NCI-H2227 (cell line): ENCODE data around the gene DIP2C.
"Not testable (repeated sequence)": the region's sequence is repeated elsewhere in the genome, so short reads cannot be mapped to it uniquely, and the experiment has no call there.

ENCODE experiments used
- DNase-seq: peaks from one replicate; lab custom pipeline; 2025; ENCODE audit not compliant: unreplicated experiment; lab: John Stamatoyannopoulos, UW

DIP2C gene

GRCh38 chr10:425365-425764, 264.1 kb downstream of the DIP2C start:
- not testable (repeated sequence) for DNase-seq

- not testable (repeated sequence) for DNase-seq
These were observed 264.7 kb downstream of the DIP2C start for GRCh38 chr10:424724-425123.

- no peak for DNase-seq
These were observed 266.3 kb downstream of the DIP2C start for GRCh38 chr10:423178-423577.

- no peak for DNase-seq
These were observed 266.8 kb downstream of the DIP2C start for GRCh38 chr10:422675-423074.

GRCh38 chr10:422241-422640, 267.2 kb downstream of the DIP2C start:
- DNase-seq, result no peak

GRCh38 chr10:421170-421569, 268.3 kb downstream of the DIP2C start:
- no peak for DNase-seq

- DNase-seq, result no peak
These were observed 269.0 kb downstream of the DIP2C start for GRCh38 chr10:420154-421121.

- no peak for DNase-seq
These were observed 270.6 kb downstream of the DIP2C start for GRCh38 chr10:418894-419293.

- no peak for DNase-seq
These were observed 271.2 kb downstream of the DIP2C start for GRCh38 chr10:418226-418625.

GRCh38 chr10:416091-416515, 273.4 kb downstream of the DIP2C start:
- DNase-seq, result no peak

GRCh38 chr10:413662-414071, 275.8 kb downstream of the DIP2C start:
- DNase-seq, result no peak

- no peak for DNase-seq
These were observed 277.4 kb downstream of the DIP2C start for GRCh38 chr10:412109-412508.

GRCh38 chr10:411603-412002, 277.9 kb downstream of the DIP2C start:
- DNase-seq, result no peak

- DNase-seq, result no peak
These were observed 279.9 kb downstream of the DIP2C start for GRCh38 chr10:409408-410040.

- no peak for DNase-seq
These were observed 281.2 kb downstream of the DIP2C start for GRCh38 chr10:408236-408635.

- DNase-seq, result no peak
These were observed 282.5 kb downstream of the DIP2C start for GRCh38 chr10:406976-407375.

- DNase-seq, result no peak
These were observed 283.8 kb downstream of the DIP2C start for GRCh38 chr10:405648-406047.

- DNase-seq, result no peak
These were observed 284.5 kb downstream of the DIP2C start for GRCh38 chr10:404991-405390.

- no peak for DNase-seq
These were observed 285.1 kb downstream of the DIP2C start for GRCh38 chr10:404346-404745.

- no peak for DNase-seq
These were observed 290.5 kb downstream of the DIP2C start for GRCh38 chr10:398954-399353.

GRCh38 chr10:397321-398068, 292.0 kb downstream of the DIP2C start:
- no peak for DNase-seq
